Activated effector memory CD4-positive, alpha-beta T cell treated with Interleukin-2 at 50 U/mL for 16 hours (primary cell): Measurements from ENCODE around the gene MGMT.

Experiments used
- DNase-seq: peaks from one replicate; pipeline ENCODE4 v3.0.0-alpha.2; 2020

The MGMT gene

DNA sequence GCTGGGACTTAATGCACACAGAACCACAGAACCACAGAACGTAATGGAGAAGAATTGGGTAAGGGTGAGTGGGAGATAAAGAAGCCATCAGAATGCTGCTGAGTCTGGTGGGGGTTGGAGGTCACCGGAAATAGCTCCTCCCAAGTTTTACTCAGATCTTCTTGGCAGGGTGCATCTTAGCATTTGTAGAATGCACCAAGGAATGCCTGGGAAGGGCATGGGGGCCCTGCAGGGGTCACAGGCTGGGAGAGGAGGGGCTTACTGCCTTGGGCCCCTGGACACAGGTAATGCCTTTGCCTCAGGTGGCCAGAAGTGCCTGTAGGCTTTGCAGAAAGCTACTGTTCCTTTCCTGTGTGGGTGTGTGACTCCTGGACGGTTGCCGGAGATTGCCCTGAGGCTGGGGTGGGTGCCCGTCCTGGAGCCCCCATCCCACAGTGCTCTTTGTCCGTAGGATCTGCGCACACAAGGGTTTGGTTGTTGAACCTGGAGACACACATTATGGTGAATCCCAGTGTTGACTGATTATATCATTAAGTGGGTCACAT is 55.1 kb downstream of the MGMT start:
- no peak for DNase-seq

GRCh38 chr10:129523031-129523722 is 56.1 kb downstream of the MGMT start:
- no peak for DNase-seq

DNA sequence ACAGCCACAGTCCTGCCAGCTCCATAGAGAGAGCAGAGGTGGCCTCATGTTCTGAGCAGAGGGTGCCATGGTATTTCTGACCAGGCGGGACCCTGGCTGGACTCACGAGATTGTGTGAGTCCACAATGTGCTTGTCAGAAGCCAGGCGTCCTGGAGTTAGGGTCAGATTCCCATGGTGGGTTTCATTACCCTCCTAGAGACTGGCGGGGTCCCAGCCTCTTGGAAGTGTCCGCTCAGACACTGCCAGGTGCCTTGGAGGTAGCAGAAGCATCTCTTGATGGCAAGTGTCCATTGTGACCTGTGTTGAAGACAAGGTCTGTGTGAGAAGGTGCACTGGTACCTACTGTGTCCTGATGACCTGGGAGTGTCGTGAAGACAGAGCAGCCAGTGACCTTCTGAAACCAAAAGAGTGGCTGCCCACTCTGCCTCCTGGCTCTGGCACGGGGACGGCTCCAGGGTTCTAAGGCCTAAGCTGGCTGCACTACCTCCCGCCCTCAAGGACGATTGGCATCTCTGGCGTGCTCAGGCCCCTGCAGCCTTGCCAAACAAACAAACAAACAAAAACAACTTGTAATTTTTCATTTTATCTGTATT is 56.8 kb downstream of the MGMT start:
- no peak for DNase-seq

DNA sequence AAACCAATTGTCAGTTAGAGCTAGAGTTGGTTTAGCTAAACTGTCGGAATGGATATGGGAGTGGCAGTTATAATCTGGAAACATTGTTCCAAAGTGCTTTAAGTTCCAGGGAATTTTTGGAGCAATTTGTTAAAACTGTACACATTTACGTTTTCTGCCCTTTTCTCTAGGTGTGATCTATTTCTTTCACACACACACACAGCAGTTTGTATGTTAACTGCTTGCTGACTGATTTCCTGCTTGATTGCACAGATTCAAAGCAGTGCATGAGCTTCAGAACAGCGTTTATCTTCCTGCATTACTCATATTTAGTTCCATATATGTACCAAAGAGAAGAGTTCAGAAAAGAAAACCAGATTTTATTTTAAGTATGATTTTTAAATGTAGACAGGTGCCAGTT is 57.9 kb downstream of the MGMT start:
- DNase-seq: no peak

GRCh38 chr10:129525401-129525801 is 58.4 kb downstream of the MGMT start:
- no peak for DNase-seq

- DNase-seq: no peak
Observed at GRCh38 chr10:129526943-129527342, 59.9 kb downstream of the MGMT start.

DNA sequence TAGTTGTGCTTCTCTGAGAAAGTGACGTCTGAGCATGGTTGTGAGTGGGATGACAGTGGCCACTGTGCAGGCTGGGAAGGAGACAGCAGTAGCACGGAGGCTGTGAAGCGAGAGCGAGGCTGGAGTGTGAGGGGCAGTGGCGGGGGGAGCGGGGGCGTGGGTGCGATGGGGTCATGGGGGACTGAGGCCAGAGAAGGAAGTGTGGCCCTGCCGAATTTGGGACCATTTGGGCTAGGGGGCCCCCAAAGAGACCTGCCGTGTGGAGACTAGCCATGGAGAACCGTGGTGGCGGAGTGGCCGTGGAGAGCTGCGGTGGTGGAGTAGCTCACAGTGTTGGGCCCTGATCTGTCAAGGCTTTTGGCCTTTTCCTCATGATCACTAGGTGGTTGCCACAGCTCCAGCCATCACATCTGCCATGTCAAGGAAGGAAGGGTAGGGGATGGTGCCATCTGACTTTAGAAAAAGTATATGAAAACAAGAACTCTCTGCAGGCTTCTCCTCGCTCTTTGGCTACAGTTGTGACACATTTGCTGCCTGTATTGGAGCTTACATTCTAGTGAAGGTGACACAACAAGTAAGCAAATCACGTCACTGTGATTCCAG is 61.4 kb downstream of the MGMT start:
- DNase-seq: no peak

DNA sequence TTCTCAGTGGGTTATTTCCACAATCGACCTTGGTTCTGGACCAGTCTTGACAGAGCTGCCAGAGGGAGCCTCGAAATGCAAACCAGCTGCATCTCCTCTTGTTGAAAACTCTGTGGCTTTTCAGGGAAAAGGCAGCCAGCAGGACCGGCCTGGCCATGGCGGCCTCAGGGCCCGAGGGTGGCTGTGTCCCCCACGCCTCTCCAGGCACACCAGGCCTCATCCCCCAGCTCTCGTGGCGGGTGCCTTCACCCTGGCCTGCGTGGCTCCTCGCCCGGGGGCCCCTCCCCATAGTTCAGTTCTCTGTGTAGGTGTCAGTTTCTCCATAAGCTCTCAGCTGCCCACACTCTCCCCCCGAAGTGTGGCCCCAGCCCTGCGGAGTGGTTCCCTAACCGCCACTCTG is 63.5 kb downstream of the MGMT start:
- DNase-seq: no peak

DNA sequence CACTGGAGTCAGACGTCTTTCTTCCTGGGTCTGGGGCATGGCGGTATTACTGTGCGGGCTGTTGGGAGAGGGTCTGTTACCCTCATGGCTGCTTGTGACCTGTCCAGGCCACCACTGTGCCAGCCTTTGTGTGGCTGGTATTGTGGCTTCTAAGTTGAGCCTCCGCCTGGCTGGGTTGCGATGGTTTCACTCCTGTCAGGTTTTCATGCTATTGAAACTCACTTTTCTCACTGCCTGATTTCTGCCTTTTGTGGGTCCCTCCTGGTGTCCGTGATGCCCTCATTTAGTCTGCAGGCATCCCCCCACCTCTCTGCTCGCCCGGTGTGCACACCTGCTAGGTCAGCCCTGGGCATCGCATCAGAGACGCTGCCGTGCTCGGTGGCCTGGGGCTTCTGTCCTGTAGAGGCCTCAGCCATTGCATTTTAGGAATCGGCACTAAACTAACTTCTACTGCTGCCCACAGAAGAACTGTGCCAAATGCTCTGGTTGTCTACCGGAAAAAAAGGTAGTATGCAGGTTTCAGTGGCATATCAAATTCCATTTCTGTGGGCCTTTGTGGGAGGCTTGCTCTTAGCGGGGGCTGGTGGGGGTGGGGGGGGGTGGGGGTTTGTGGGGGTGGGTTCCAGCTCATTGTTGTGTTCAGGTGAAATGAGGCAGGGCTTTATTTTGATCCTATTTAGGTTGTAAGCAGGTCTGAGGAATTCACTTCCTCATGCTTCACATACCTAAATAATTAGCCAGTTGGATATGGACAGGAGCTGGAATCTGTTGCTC is 64.3 kb downstream of the MGMT start:
- DNase-seq: no peak

DNA sequence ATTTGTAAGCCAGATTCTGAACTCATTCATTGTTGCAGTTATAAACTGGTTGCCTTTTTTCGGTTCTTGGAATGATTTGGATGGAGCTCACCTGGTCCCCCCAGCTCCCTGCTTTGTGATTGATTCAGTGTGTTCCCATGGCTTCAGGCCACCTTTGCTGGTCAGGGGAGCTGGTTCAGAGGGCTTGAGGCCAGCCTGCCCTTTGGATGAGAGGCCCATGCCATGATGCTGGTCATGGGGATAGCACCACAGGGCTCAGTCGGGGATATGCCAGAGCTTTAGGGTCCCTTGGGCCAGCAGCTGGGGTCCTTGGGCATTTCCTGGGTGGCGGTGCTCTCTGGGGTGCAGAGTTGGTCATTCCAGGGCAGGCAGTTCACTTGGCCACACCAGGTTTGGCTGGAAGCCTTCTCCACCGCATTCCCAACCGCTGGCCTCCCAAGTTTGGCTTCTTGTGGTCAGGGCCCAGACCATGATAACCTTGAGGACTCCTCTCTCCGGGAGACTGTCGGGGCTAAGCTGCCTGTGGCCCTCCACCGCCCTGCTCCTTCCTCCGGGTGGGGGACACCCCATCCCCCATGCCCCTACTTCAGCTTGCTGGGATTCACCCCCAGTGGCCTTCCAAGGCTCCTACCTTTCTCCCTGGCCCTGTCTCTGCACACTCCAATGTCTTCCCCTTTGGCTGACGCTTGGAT is 65.1 kb downstream of the MGMT start:
- DNase-seq: no peak

GRCh38 chr10:129532838-129533237 is 65.8 kb downstream of the MGMT start:
- DNase-seq: no peak

GRCh38 chr10:129533281-129533680 is 66.2 kb downstream of the MGMT start:
- no peak for DNase-seq

DNA sequence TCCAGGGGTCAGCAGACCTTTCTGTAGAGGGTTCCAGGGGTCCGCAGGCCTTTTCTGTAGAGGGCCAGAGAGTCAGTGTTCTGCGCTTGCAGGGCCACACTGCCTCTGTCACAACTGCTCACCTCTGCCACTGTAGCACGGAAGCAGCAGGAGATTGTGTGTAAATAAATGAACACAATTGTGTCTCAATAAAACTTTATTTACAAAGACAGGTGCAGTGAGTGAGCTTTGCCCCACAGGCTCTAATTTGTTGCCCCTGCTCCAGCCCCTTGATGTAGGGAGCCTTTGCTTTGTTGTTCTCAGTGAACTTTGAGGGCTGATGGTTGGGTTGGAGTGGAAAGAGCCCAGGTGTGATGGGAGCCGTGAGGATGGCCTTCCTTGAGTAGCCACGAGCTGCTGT is 67.8 kb downstream of the MGMT start:
- DNase-seq: no peak

- no peak for DNase-seq
Observed at GRCh38 chr10:129536336-129536735, 69.3 kb downstream of the MGMT start.

DNA sequence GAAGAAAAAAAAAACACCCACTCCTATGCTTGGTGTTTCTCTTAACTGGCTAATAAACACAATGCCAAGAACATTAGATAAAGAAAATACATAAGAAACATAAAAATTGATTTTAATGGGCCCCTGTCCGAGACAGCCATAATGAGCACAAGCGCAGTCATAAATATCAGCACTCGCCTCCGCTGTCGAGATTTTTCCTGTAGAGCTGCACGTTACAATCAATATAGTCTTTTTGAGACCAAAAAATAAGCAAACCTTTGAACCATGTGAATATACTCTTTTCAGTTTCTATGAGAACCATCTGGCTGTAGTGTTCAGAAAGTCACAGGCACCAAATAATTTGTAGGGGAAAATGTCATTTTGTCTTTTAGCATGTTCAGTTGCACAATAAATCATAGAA is 70.1 kb downstream of the MGMT start:
- DNase-seq: no peak

DNA sequence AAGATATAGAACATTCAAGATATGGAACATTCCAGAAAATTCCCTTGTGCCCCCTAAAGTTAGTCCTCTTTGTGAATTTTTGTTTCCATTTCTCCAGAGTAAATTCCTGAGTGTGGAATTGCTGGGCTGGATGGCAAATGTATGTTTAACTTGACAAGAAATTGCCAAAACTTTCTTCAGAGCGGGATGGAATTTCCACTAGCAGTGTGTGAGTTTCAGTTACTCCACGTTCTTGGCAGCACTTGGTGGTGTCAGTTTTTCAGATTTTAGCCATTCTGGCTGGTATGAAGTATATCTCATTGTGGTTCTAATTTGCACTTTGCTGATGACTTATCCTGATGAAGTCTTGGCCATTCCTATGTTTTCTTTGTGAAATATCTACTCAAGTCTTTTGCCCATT is 71.2 kb downstream of the MGMT start:
- DNase-seq: no peak

DNA sequence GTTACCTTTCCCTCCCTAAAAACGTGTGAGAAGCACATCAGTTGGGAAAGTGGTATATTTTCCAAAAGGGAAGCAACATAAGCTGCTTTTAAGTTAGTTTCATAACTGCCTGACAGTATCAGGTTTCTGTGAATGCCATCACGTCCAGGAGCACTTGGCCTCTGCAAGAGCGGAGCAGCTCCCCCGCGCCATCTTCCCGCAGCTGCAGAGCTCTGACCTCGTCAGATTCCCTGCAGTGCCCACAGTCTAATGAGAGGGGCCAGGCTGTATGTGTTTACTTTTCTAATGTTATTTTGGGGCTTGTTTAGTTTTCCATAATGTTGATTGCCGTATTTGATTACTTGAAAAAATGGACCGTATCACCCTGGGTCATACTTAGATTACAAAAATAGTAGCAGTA is 74.2 kb downstream of the MGMT start:
- DNase-seq: no peak

- DNase-seq: no peak
Observed at GRCh38 chr10:129541748-129542487, 74.9 kb downstream of the MGMT start.

GRCh38 chr10:129542589-129542988 is 75.5 kb downstream of the MGMT start:
- no peak for DNase-seq

DNA sequence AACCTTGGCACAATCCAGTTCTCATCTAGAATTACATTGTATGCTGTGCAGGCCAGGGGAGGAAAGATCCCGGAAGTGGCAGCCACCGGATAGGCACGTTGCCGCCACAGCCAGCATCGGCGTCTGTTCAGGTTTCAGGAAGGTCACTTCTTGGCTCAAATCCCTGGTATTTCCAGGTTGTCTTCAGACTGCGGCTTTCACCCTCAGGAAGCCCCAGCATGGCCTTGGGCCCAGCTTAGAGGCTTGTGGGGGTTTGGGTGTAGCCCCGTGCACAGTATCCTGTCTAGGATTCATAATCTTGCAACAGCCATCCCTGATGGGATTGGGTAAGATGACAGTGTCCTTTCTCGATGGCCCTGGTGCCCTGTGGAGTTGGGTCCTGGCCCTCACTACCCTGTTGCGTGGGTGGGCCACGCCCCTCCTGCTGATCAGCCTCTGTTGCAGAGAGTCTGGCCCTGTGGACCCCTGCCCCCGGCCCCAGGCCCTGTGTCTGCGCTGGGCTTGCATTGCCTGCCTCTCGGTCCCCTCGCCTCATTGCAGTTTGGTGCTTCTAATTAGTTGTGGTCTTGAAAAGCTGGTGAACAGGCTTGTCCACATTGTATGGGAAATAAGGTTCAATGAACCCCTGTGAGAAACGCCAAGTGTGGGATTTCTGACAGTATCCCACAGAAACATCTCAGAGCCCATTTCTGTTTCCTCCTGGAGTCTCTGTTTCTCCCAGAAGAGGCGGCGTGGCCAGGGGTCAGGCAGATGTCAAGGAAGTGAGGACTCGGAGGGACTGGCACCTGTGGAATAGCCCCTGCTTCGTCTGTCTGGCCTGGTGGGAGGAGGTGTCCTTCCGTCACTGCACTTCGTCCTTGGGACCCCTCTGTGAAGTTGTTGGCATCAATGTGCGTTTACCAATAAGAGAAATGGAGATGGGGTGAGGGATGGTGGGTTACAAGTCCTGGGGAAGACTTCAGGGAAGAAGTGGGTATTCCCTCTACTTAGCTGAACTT is 77.5 kb downstream of the MGMT start:
- DNase-seq: no peak

DNA sequence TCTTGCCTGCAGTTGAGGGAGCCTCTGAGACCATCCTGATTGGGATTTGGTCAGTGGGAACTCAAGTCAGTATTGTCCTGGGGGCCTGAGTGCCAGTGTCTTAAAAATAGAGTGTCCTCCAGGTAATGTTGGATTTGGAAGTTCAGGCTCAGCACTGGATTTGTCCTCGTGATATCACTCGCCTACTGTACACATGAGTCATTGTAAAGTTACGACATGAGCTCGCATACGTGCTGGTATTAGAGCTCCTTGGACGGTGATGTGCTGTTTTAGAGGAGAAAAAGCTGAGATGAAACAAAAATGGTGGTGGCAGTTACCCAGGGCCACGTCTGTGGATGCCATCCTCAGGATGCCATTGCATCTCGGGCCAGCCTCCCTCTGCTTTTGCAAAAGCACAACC is 78.2 kb downstream of the MGMT start:
- DNase-seq: no peak
